COLO829 (cell line): ENCODE data around the gene PPP2R5C.

Experiments used
- DNase-seq: peaks from one replicate; pipeline ENCODE4 v3.0.0; 2012; ENCODE audit warnings: low spot score

Gene PPP2R5C

GRCh38 chr14:101865288-101865687 is 103.8 kb downstream of the PPP2R5C start:
- DNase-seq = no peak

- no peak for DNase-seq
Observed at GRCh38 chr14:101867854-101868253, 106.3 kb downstream of the PPP2R5C start.

GRCh38 chr14:101869217-101869616 is 107.7 kb downstream of the PPP2R5C start:
- DNase-seq = no peak

GRCh38 chr14:101870273-101870939 is 108.9 kb downstream of the PPP2R5C start:
- DNase-seq = no peak

- no peak for DNase-seq
Observed at GRCh38 chr14:101872346-101872745, 110.8 kb downstream of the PPP2R5C start.

- DNase-seq = no peak
Observed at GRCh38 chr14:101873076-101873825, 111.7 kb downstream of the PPP2R5C start.

GRCh38 chr14:101873991-101874390 is 112.5 kb downstream of the PPP2R5C start:
- DNase-seq = no peak

GRCh38 chr14:101875041-101875726 is 113.7 kb downstream of the PPP2R5C start:
- DNase-seq = no peak

GRCh38 chr14:101875727-101876554 is 114.4 kb downstream of the PPP2R5C start:
- peak; percentile 4 for DNase-seq

- DNase-seq = no peak
Observed at GRCh38 chr14:101876555-101876938, 115.0 kb downstream of the PPP2R5C start.

- DNase-seq = no peak
Observed at GRCh38 chr14:101877766-101878165, 116.3 kb downstream of the PPP2R5C start.

GRCh38 chr14:101878211-101878821 is 116.8 kb downstream of the PPP2R5C start:
- DNase-seq = no peak

- no peak for DNase-seq
Observed at GRCh38 chr14:101878822-101879528, 117.5 kb downstream of the PPP2R5C start.

GRCh38 chr14:101879529-101880336 is 118.2 kb downstream of the PPP2R5C start:
- DNase-seq = no peak

GRCh38 chr14:101881426-101881825 is 119.9 kb downstream of the PPP2R5C start:
- DNase-seq = no peak

- DNase-seq = no peak
Observed at GRCh38 chr14:101882141-101882935, 120.8 kb downstream of the PPP2R5C start.

- no peak for DNase-seq
Observed at GRCh38 chr14:101884089-101884933, 122.8 kb downstream of the PPP2R5C start.

GRCh38 chr14:101884934-101885576 is 123.5 kb downstream of the PPP2R5C start:
- no peak for DNase-seq
